Measurements from ENCODE around the gene CLN5. TPM values are rescaled to one million over a fixed set of nuclear protein-coding genes. Genes with fewer than 3 reads are reported as not detected.
A peak's percentile ranks its signal among the peaks of the same experiment; 100 is the strongest.

CLN5 gene
- total RNA-seq, 1 donor from 2014 or later, result 41.8 TPM

- intact Hi-C loops (cut with DNase I), result no loop called here
Observed at GRCh38 chr13:76976929-76977328, 15.0 kb upstream of the CLN5 start.

GRCh38 chr13:76980075-76980718 lies 11.7 kb upstream of the CLN5 start:
- peak; percentile 97 for TF ChIP-seq CTCF (IDR thresholded peaks at IDR 0.05)
- intact Hi-C loops (cut with DNase I), result no loop called here
- Histone ChIP-seq H3K36me3 (no peaks in the 10 kb centered on the region), H3K4me3 (peak overlapping the region; percentile 22), H3K27me3 (peaks cover 17% of the 10 kb centered on the region), H3K9me3 (no peaks in the 10 kb centered on the region), H3K4me1 (peaks cover 3% of the 10 kb centered on the region), H3K27ac (no peak overlapping the region)
- ATAC-seq (peak; percentile 99), DNase-seq (peak; percentile 91)

More at GRCh38 chr13:76976929-76977328, 15.0 kb upstream of the CLN5 start:
- Histone ChIP-seq H3K27me3 (peaks cover 11% of the 10 kb centered on the region), H3K27ac (no peak overlapping the region), H3K9me3 (no peaks in the 10 kb centered on the region), H3K4me3 (no peak overlapping the region), H3K4me1 (peaks cover 3% of the 10 kb centered on the region), H3K36me3 (no peaks in the 10 kb centered on the region)
- DNase-seq (no peak), ATAC-seq (no peak)
- TF ChIP-seq CTCF (IDR thresholded peaks at IDR 0.05), result no peak

- no peak for TF ChIP-seq CTCF (IDR thresholded peaks at IDR 0.05)
- H3K4me1 ChIP-seq, result peaks cover 3% of the 10 kb centered on the region
- H3K27me3 ChIP-seq, result peaks cover 17% of the 10 kb centered on the region
- no peak overlapping the region for H3K4me3 ChIP-seq
- no peak overlapping the region for H3K27ac ChIP-seq
- H3K9me3 ChIP-seq, result no peaks in the 10 kb centered on the region
- ATAC-seq (no peak), DNase-seq (no peak)
- H3K36me3 ChIP-seq, result no peaks in the 10 kb centered on the region
- intact Hi-C loops (cut with DNase I), result no loop called here
Observed at GRCh38 chr13:76982061-76982460, 9.8 kb upstream of the CLN5 start.

GRCh38 chr13:76983676-76984075 lies 8.2 kb upstream of the CLN5 start:
- DNase-seq (no peak), ATAC-seq (no peak)
- Histone ChIP-seq H3K27me3 (peaks cover 17% of the 10 kb centered on the region), H3K9me3 (no peaks in the 10 kb centered on the region), H3K27ac (no peak overlapping the region), H3K4me1 (peaks cover 3% of the 10 kb centered on the region), H3K36me3 (no peaks in the 10 kb centered on the region), H3K4me3 (no peak overlapping the region)
- TF ChIP-seq CTCF (IDR thresholded peaks at IDR 0.05), result no peak
- intact Hi-C loops (cut with DNase I), result no loop called here

GRCh38 chr13:76991432-76991795 lies 467 bp upstream of the CLN5 start:
- TF ChIP-seq CTCF (IDR thresholded peaks at IDR 0.05), result no peak
- H3K9me3 ChIP-seq, result no peaks in the 10 kb centered on the region
- H3K4me3 ChIP-seq, result peak overlapping the region; percentile 59
- H3K27ac ChIP-seq, result peak overlapping the region; percentile 94
- DNase-seq, result no peak
- intact Hi-C loops (cut with DNase I), result no loop called here
- H3K27me3 ChIP-seq, result no peaks in the 10 kb centered on the region
- peak; percentile 37 for ATAC-seq
- peaks cover 6% of the 10 kb centered on the region for H3K36me3 ChIP-seq
- H3K4me1 ChIP-seq, result peaks cover 22% of the 10 kb centered on the region
